Ecto neural progenitor cell (in vitro differentiated cells): ENCODE data around the gene PTPRH.
"Not testable (repeated sequence)": the region's sequence is repeated elsewhere in the genome, so short reads cannot be mapped to it uniquely, and the experiment has no call there.

ENCODE experiments used
- DNase-seq: peaks from one replicate; pipeline ENCODE4 v3.0.0-alpha.2; 2018; ENCODE audit warnings: low spot score

PTPRH gene

DNA sequence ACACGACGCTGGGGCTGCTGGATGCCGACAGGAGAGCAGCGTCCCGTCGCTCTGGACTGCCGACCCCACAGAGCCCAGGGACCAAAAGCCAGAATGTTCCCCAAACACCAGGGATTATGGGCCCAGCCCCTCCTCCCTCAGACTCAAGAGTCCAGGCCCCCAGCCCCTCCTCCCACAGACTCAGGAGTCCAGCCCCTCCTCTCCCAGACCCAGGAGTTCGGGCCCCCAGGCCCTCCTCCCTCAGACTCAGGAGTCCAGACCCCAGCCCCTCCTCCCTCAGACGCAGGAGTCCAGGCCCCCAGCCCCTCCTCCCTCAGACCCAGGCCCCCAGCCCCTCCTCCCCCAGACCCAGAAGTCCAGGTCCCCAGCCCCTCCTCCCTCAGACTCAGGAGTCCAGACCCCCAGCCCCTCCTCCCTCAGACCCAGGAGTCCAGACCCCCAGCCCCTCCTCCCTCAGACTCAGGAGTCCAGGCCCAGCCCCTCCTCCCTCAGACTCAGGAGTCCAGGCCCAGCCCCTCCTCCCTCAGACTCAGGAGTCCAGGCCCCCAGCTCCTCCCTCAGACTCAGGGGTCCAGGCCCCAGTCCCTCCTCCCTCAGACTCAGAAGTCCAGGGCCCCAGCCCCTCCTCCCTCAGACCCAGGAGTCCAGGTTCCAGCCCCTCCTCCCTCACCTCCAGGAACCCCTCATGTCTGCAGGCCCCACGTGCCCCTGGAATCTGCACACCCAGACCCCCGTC, 15.5 kb upstream of the PTPRH start:
- DNase-seq = not testable (repeated sequence)

DNA sequence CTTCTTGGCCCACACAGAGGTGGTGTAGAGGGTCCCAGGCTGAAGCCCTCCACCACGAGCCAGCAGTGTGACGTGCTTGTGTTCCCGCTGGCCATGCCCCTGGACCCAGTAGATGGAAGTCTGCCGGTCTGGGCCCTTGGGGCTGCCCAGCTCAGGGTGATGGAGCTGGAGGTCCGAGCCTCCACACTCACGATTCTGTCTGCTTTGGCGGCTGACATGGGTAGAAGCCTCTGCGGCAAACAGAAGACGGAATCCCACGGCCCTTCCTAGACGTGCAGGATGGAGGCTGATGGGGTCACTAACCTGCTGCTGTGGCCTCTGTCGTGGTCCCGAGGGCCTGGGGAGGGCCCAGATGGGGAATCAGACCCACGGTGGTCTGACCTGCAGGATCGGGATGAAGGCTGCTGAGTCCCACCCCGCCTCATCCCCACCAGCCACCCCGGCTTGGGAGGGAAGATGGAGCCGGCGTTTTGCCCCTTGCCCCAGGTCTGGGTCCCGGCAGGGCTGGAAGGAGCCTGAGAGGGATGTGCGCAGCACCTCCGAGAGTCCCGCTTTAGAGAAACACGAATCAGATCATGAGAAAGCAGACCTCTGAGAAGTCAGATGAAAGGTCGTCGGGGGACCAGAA, 14.9 kb upstream of the PTPRH start:
- no peak for DNase-seq

DNA sequence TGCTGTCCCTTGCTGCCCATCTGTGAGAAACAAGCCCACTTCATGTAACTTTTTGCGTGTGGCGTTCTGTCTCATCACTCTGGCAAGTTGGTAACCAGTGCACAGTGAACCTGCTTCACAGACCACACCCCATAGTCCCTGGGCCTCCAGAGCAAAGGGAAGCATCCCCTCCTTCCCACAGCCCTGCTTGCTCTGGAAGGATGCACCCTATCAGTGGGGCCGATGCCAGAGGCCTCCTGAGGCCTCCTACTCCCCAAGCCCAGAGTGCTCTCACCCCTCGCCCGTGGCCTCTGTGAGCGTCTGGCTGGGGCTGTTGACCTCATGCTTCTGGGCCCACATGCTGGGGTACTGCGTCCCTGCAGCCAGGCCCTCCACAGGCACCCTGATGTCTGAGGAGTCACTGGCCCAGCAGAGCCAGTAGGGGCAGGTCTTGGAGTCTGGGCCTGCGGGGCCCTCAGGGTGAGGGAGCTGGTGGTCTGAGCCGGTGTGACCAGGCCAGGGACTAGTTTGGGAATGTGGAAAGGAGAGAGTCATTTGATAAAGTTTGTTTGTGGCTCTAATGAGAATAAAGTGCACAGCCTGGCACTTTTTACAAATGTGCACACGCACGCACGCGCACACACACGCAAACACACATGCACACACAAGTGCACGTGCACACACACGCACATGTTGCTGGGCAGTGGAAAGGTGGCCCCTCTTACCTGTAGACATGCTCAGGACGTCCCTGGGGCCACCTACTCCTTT, 14.2 kb upstream of the PTPRH start:
- DNase-seq = no peak

DNA sequence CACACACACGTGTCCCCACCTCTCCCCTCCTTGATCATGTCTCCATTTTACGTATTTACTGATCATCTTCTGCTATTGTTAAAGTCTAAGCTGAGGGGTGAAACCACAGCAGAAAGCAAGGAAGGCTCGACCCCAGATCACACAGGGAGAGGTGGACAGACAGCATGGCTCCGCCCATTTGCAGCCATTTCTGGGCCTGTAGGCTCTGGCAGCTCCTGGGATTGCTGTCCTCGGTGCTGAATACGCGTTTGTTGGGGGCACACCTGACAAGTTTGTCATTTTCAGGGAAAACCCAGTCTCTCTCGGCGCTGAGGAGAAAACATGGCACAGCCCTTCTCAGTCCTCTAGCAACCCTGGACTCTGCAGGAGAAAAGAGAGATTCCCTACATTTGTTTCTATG, 11.2 kb upstream of the PTPRH start:
- no peak for DNase-seq

DNA sequence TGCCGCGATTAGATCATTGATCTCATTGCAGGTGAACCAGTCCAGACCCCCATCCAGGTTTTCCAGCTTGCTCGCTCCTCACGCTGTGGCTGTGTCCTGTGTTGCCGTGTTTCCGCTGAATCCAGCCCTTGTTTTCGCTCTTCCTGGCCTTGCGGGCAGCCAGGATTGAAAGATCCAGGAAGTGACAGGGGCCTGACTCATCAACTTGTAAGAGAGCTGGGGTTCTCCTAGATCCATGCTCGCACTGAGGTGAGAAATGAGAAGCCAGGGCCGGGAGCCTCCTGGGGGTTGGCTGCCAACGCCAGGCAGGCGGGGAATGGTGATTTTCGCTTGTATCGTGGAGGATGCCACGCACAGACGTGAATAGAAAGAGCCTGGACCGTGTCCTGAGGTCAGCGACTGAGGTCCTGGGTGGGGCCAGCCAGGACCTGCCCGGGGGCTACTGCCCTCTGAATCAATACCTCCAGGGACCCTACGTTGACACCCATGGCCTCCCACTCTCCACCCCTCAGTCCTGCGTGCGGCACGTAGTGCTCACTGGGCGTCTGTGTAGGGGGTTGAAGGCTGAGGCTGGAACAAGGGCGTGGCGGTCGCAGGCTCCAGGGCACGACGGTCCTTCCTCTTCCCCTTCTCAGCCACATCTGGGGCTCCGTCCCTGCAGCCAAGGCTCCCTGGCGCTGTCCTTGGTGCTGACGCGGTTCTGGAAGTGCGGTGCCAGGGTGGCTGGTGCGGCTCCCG, 7.3 kb upstream of the PTPRH start:
- DNase-seq = peak; percentile 89

DNA sequence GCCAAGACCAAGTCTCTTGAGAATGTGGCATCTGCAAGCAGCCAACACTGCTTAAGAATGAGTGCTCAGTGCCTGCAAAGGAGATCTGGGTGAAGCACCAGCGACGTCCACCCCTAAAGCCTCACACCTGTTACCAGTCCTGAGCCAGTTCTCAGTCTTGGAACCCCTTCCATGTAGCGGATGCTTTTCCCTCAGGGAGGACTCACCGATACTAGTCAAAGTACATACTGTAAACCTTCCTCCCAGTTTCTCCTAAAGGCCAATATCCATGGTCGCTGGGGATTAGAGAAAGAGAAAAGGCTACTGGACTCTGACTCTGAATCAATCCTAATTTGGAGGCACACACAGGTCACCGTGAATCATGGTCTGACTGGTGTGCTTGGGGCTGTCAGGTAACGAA, 4.2 kb upstream of the PTPRH start:
- no peak for DNase-seq

DNA sequence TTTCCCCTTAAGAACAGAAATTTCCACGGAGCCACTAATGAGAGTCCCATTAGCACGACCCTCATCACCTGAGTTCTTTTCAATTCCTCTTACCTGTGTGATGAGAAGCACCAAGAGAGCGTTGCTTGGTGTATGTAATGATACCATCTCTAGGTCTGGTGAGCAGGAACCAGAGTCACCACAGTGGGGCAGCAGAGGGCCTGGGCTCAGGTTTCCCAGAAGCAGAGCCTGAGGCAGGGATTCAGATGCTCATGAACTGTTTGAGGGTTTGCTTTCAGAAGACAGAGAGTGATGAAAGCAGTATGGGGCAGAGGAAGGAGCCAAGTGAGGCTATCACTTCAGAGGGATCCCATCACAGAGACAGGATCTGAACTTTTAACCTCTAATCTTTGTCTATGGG, 3.1 kb upstream of the PTPRH start:
- DNase-seq = no peak

DNA sequence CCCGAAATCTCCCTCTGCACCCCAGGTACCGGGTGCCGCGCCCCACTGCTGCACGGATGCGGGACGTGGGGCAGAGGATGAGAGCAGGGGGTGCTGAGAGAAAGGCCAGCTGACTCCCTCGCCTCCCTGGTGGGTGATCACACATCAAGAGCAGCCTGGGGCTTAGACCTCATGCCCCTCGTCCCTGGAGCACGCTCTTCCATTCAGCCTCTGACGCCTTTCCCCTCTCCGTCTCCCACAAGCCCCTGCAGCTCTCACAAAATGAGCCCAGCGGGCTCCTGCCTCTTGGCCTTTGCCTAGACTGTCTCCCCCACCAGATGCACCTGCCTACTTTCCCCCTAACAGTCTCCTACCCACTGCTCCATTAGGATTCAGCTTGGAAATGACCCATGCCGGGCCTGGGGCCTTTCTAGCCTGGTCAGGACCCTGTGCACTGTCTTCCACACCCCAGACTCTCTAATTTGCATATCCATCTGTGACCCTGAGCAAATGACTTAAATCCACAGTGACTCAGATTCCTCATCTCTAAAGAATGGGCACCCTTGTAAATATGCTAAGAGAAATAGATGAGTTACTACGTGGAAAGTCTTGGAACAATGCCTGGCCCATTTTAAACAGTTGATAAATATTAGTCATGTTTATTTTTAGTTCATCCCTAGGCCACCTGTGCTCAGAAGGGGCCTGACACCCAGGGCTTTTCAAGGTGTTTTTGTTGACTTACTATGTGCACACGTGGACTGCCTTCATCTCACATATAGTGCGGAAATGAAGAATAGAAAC, 582 bp upstream of the PTPRH start:
- no peak for DNase-seq

DNA sequence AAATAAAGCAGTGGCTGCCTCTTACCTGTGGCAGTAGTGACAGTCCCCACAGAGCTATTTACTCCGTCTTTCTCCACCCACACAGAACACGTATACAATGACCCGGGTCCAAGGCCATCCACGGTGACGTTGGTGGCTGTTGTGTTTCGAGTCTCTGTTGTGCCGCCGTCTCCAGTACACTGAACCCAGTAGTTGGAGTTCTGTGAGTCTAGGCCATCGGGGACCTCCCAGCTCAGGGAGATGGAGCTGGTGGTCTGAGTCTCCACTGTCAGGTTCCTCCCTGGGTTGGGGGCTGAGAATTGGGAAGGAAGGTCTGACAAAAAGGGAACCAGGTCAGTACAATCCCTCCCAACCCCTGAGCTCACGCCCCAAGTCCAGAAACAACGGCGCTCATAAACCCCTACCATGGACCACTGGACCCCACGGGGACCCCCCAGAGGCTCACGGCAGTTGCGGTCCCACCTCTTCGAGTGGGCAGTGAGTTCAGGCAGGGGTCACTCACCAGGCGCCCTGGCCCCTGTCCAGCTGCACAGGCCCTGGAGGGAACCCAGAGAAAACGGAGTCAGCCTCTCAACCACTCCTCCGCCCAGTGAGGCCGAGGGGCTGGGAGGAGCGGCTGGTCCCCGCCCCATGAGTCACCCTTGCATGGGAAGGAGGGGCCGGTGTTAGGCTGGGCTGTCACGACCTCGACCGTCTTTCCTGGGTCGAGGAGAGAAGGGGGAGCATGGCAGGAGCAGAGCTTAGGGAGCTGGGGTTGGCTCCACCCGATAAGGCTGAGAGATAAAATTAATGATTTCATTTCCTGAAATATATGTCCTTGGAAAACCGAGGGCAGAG, 2.4 kb downstream of the PTPRH start:
- peak; percentile 84 for DNase-seq

DNA sequence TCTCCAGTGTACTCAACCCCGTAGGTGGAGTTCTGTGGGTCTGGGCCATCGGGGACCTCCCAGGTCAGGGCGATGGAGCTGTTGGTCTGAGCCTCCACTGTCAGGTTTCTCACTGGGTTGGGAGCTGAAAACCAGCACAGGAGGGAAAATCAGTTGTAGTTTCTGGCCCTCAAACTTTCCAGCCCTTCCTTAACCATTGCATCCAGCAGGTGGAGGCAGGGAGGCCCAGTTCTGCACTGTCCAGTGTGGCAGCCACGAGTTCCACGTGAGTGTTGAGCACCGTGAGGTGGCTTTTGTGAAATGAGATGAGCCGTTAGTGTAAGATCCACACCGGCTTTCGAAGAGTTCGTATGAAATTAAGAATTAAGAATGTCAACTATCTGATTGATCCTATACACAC, 7.1 kb downstream of the PTPRH start:
- not testable (repeated sequence) for DNase-seq

DNA sequence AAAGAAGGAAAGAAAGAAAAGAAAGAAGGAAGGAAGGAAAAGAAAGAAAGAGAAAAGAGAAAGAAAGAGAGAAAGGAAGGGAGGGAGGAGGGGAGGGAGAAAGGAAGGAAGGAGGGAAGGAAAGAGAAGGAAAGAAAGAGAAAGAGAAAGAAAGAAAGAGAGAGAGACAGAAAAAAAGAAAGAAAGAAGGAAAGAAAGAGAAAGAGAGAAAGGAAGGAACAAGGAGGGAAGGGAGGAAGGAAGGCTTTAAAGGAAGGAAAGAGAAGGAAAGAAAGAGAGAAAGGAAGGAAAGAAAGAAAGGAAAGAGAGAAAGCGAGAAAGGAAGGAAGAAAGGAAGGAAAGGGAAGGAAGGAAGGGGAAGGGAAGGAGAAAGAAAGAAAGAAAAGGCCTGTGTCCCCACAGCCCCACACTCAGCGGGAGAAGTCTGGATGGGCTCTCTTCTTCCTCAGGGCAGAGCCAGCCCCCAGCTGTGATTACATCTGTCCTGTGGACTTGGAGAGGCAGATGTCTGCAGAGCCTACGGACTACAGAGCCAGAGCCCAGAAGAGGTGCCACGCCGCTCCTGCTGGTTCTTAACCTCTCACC, 9.6 kb downstream of the PTPRH start:
- DNase-seq = no peak

DNA sequence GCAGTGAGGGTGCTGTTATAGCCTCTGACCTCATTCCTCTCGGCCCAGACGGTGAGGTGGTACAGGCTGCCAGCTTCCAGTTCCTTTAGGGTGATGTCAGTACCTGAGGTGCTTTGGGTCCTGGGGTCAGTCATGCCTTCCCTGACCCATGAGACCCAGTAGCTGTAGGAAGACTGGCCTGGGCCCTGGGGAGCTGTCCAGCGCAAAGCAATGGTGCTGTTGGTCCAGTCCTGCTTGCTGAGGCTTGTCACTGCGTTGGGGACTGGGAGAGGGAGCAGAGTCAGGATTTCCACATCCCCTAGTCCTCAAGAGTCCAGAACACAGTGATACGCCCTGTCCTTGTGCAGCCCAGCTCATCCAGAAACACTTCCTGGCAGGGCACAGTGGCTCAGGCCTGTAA, 10.7 kb downstream of the PTPRH start:
- no peak for DNase-seq

DNA sequence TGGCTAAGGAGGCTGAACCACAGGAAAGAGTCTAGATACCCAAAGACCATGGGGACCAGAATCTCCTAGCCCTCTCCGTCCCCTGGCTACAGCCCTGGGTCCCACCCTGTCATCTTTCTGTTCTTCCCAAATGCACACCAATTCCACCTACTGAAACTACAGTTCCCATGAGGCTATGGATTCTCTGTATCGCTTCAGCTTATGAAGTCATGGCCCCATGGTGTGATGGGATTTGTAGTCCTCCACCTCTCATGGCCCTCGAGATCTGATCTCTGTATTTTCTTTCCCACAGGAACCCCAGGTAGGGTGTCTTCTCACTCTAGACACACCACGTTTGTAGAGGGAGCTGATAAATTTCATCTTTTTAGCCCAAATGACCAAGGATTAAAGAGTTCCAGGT, 11.8 kb downstream of the PTPRH start:
- DNase-seq = no peak

DNA sequence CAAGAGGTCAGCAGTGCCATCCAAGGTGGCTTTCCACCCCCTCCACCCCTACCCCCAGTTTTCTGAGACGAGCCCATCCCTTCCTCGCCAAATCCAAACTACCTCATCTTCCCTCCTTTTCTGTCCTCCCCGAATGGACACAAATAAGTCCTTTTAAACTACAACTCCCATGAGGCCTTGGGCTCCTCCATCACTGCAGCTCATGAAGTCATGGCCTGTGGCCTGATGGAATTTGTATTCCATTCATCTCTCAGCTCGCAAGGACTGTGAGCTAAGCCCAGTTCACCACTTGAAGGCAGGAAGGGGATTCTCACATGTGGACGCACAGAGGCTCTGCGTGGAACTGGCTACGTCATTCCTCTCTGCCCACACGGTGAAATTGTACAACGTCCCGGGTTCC, 12.5 kb downstream of the PTPRH start:
- DNase-seq = no peak

DNA sequence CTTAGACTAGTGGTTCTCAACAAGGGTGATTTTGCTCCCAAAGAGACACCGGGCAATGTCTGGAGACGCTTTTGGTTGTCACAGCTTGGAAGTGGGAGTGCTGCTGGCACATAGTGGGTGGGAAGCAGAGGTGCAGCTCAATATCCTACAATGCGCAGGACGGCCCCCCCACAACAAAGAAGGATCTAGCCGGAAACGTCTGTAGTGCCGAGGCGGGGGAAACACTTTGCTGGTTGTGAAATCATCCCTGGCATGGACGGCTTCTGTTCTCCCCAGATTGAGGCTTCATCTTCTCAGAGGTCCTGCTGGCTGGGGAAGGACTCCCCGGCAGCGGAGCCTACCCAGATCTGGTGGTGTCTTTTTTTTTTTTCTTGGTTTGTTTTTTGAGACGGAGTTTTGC, 15.8 kb downstream of the PTPRH start:
- no peak for DNase-seq

DNA sequence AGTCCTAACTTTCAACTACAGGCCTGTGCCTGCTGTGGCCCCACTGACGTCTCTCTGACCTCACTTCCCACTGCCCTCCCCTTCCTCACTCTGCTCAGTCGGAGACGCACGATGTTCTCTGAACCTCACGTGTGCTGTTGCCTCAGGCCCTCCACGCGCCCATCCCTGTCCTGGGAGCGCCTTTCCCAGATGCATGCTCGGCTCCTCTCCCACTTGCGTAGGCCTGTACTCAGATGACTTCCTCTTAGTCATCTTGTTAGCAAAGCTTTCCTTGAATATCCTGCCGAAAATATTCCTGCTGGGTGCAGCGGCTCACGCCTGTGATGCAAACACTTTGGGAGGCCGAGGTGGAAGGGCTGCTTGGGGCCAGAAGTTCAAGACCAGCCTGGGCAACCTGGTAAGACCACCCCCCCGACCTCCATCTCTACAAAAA, 19.9 kb downstream of the PTPRH start:
- no peak for DNase-seq

DNA sequence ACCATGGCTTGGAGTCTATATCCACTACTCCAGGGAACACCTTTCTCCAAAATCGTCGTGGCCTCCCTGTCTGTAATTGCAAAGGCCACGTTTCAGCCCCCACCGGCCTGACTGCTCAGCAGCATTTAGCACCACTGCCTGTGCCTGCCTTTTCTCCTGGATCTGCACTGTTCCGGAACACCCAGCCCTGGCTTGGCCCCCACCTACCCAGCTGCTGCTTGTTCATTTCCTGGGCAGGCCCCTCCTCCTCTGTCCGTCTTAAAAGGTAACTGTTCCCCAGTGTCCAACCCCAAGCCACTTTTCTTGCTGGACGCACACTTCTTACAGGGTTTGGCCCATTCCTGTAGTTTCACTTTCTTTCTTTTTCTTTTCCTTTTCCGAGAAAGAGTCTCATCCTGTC, 20.7 kb downstream of the PTPRH start:
- no peak for DNase-seq

DNA sequence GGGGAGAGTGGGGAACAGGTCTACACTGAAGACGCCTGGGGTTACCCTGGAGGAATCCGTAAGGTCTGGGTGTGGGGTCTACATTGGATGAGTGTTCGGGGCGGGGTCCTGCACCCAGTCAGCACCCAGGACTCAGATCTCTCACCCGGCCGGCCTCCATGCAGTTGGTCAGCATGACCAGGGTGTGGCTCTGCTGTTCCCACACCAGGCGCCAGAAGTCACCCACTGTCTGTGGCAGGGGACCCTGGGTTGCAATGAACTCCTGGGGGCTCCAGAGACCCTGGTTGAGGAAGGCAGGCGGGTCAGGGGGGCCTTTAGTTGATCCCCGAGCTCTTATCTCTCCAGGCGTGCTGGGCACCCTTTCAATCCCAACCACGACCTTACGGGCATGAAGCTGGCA, 23.2 kb downstream of the PTPRH start:
- no peak for DNase-seq

DNA sequence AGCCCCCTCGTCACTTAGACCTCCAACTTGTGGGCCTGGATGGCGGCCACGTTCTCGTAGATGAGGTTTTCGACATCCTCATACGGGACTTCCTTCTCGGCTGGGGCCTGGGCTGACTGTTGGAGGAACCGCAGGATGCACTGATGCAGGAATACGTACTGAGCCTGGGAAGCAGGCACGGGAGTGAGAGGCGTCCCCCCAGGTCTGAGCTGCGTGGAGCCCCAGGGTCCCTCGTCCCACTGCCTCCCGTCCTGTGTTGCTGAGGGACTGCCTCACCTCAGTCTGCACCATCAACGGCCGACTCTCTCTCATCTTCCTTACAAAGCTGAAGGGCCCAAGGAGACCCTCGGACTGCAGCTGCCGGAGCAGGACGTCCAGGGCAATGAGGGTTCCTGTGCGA, 27.6 kb downstream of the PTPRH start:
- DNase-seq = no peak
